HG02981 (cell line): Measurements from ENCODE around the gene ANKS1B.

ENCODE experiments used
- ATAC-seq: cut with Tn5 transposase; IDR thresholded peaks from one replicate; pipeline ENCODE4 v1.9.1; 2021; ENCODE audit warnings: mild to moderate bottlenecking, moderate library complexity; ENCODE audit not compliant: unreplicated experiment

ANKS1B gene

DNA sequence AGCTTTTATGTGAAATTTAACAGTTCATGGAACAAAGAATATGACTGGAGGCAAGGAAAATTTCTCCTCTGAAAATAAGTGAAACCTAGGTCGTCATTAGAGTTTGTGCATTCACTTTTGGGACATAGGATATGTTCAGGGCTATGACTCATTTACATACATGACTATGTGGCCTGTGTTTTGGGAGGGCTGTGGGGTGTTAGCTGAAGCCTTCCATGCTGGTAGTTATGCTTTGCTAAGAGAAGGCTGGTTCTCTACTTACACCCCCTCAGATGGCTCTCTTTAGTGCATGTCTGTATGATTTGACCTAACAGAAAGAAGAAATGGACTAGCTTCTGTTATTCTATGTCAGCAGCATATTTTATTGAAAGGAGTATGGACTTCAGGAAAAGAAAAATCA lies 753.7 kb downstream of the ANKS1B start:
- no peak for ATAC-seq

GRCh38 chr12:99224237-99224636 lies 760.5 kb downstream of the ANKS1B start:
- ATAC-seq: no peak

DNA sequence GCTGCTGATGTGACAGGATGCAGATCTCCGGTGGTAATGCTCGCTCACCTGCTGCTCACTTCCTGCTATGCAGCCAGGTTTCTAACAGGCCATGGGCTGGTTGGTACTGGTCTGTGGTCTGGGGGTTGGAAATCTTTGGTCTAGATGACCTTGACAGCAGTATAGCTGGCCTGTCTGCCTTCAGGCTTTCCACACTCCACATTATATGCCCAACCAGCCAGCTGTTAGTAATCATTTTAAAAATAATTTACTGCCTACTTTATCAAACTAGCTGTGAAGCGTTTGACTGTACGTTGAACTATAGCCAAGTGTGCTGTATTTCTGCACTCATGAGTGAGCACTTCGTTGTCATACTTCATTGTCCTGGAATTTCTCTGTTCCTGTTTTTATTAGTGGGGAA lies 761.2 kb downstream of the ANKS1B start:
- no peak for ATAC-seq

DNA sequence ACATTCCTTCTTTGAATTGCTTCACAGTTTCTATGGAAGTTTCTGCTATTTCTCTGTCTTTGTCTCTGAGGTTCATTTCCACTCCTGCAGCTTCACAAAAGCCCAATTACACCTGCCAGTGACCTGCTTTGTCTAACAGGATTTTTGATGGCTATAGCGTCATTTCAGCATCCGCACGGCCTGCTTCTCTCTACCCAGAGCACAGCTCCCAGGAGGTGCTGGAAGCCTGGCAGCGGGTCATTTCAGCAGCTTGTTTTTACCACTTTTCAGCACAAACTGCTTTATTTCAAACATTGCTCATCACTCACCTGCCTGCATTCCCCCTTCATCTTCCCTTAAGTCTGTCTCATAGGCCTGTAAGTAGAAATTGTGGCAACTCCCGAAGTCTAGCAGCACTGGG lies 771.7 kb downstream of the ANKS1B start:
- no peak for ATAC-seq

- no peak for ATAC-seq
Observed at GRCh38 chr12:99212275-99212674, 772.5 kb downstream of the ANKS1B start.

DNA sequence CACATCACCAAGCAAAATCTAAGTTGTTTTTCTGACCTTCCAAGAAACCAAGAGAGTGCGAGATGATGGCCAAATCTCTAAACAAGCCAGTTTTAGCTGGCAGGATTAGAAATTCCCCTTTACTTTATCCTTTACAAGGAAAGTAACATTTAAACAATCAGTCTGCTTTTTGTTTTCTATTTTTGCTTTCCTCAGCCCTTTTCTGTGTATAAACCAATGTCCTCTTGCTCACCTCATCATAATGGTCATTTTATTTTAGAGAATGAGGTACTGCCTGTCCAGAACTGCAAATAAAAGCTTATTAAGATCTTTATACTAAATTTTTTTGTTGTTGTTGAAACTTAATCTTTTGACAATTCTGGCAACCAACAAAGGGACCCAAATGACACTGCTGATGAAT lies 779.6 kb downstream of the ANKS1B start:
- no peak for ATAC-seq

DNA sequence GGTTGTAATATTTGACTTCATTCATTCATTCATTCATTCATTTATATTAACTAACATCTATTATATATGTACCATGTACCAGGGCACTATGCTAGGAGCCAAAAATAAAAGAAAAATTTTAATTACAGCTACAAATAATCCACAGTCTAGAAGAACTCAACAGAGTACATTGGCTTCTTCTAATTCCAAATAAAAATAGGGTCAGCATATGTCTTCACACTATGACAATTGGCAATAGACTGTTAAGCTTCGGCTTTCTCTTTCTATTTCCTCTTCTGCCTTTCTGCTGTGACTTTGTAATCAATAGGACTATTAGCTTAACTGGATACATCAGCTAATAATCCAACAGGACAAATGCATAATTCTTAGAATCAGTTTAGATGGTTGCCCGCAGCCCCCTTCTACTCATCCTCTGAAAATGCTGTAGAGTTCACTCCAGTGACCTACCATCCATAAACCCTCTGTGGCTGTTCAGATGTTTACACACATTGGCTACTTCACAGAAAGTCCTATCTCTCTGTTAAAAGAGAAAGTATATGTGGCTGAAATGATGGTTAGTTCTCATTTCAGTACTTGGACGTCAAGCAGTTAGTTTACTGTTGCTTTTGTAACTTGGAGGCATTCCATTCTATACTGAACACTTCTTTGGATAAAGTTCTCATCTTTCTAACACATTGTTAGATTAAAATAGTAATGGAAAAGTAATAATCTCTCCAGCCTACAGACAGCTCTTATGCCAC lies 782.7 kb downstream of the ANKS1B start:
- no peak for ATAC-seq

DNA sequence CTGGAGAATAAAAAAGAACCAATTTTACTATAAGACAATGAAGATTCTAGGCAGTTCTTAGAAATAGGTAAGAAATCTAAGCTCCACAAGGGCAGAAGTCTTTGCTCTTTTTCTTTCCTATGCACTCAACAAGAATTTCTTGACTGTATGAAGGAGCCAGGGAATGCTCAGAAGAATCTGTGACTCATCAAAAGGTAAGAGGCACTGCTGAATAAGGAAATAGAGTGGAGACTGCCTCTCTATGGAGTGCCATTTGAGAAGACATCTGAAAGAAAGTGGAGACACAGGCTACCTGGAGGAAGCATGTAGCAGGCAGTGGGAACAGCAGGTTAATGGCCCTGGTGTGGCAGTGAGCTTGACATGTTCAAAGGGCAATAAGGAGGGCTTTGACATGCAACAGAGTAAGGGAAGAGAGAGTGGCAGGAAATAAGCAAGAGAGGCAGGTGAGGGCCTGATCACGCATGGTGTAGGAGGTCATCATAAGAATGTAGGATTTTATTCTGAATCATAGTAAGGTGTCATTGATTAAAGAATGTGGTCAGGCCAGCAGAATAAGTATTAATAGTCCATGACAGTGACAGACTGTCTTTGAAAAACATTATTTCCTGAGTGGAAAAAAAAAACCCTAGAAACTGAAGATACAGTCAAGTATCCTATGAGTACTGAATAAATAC lies 783.9 kb downstream of the ANKS1B start:
- ATAC-seq: no peak

- no peak for ATAC-seq
Observed at GRCh38 chr12:99195474-99195873, 789.3 kb downstream of the ANKS1B start.

DNA sequence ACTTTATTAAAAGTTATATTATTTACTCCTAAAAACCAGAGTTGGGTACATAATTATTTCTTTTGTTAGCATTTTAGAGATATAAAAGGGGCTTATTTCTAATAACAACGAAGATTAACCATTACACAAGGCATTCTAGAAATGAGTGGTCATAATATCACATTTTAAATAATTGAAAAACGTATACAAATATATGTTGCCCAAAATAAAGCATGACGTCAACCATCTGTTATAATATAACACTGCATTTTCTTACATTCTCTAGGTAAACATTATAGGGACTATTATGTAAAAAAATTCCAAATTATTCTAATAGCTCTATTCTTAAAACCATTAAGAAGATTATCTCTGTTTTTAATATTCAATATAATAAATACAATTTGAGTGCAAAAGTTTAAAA lies 792.2 kb downstream of the ANKS1B start:
- ATAC-seq: no peak

DNA sequence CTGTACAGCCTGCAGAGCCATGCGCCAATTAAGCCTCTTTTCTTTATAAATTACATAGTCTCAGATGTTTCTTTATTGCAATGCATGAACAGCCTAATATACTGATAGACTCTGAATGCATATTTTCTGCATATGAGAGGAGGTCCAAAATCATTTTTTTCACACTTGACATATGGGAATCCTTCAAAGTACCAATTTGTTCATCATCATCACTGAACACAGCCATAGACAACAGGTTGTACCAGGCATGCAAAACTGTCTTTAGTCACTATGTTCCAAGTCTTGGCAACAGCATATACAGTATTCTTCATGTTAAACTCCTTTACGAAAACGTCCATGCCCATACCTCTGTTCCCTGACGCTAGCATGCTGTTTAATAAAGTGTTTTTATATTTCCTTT lies 807.9 kb downstream of the ANKS1B start:
- ATAC-seq: no peak

- no peak for ATAC-seq
Observed at GRCh38 chr12:99170461-99170860, 814.3 kb downstream of the ANKS1B start.

DNA sequence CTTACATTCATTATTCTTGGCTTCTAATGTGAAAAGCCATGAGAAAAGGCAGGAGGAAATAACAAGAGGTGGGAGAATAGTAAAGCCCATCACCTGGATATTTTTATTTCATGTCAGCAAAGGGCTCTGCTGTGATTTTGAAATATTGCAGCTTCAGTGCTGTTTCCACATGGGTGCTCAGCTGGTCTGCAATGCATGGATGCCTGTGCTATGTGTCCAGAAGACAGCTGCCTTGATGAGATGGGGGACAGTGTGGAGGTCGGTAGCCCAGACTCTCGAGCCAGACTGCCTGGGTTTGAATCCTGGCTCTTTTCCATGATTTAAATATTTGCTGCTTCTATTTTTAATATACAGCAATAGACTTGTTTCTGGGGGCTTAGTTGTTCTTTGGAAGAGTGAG lies 814.7 kb downstream of the ANKS1B start:
- no peak for ATAC-seq

- no peak for ATAC-seq
Observed at GRCh38 chr12:99157946-99158345, 826.8 kb downstream of the ANKS1B start.

DNA sequence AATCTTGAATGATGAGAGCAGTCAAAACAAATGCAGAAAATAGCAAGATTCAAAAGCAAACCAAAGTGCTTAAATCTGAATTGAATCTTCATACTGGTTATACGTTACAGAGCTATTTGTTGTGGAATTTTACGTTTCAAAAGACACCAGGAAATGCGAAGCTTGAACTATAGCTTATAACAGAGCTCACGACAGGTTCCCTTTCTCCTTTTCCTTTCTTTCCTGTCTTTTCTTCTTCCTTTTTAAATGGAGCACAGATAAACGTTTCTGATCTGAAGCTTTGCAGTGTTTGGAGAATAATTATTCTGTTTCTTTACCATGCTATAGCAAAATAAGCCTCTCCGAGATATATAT lies 829.8 kb downstream of the ANKS1B start:
- no peak for ATAC-seq

- ATAC-seq: no peak
Observed at GRCh38 chr12:99154216-99154982, 830.3 kb downstream of the ANKS1B start.

DNA sequence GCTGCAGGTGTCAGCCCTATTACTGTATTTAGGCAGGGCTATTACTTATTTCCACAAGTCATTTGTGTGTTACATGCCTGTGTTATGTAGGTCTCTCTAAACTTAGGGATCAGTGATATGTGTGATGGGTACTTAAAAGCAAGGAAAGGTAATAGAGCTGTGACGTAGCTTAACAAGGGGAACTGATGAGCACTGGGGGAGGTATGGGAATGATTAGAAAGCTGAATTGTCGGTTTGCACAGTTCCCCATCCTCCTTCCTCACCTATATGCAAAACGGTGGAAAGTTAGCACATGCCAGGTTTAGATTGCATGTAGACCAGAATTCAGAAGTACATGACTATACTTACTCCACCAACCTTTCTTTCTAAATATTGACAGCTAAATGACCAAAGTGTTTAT lies 831.4 kb downstream of the ANKS1B start:
- no peak for ATAC-seq

- no peak for ATAC-seq
Observed at GRCh38 chr12:99152337-99152736, 832.4 kb downstream of the ANKS1B start.

GRCh38 chr12:99151744-99152143 lies 833.0 kb downstream of the ANKS1B start:
- no peak for ATAC-seq

DNA sequence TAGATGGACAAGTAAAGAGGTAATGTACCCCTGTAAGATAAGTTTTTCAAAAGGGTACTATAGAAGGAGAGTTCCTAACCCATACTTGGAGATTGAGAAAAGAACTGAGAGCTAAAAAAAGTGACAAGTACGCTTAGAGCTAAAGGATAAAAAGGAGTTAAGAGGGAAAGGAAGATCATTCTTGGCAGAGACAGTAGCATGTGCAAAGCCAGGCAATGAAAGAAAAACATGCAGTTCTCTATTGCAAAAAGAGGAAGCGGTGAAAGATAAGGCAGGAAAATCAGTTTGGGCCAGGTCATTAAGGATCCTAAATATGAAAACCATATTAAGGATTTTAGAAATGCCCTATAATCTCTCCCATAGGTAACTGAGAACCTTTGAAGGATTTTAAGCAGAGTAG lies 837.6 kb downstream of the ANKS1B start:
- no peak for ATAC-seq

GRCh38 chr12:99146730-99147129 lies 838.0 kb downstream of the ANKS1B start:
- no peak for ATAC-seq

DNA sequence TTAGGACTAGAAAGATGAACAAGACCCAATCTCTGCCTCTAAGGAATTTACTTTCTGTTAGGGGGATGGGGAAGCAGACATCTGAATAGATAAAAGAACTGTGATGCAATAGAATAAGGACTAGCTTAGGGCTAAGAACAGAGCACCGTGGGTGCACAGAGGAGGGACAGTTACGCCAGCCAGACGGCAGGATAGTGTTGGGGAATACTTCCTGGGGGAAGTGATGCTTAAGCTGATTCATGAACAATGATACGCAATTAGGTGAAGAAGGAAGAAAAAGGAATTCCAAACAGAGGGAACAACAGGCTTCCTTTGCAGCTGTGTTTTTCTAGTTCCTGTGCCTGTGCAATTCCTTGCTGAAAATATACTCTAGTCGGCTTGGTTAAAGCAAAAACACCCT lies 838.6 kb downstream of the ANKS1B start:
- no peak for ATAC-seq
